Left lung (tissue), 10 donors: Measurements from ENCODE around the gene WLS. TPM values are rescaled to one million over a fixed set of nuclear protein-coding genes. Genes with fewer than 3 reads are reported as not detected.
A peak's percentile ranks its signal among the peaks of the same experiment; 100 is the strongest.

Experiments
- ATAC-seq: fragments of 200-7000 bp; cut with Tn5 transposase; one replicate; pipeline ENCODE4 v1.9.1; 2020; ENCODE audit warnings: moderate library complexity
- DNase-seq, 4 donors: peaks; one replicate each; pipeline ENCODE4 v3.0.0-alpha.2; 2013 to 2020
- H3K27ac ChIP-seq, 2 donors: fragments of 200-600 bp; sonication (generic) in 1 of 2; one replicate each; pipeline versions ENCODE4 v1.5.0 to v1.8.0; 2020 to 2021
- H3K27me3 ChIP-seq, 2 donors: fragments of 200-600 bp; sonication (generic) in 1 of 2; one replicate each; pipeline versions ENCODE4 v1.5.0 to v1.8.0; 2020 to 2021
- H3K36me3 ChIP-seq, 2 donors: fragments of 200-600 bp; sonication (generic) in 1 of 2; one replicate each; pipeline versions ENCODE4 v1.5.0 to v1.8.0; 2020 to 2021
- H3K4me1 ChIP-seq, 2 donors: fragments of 200-600 bp; one replicate each; pipeline ENCODE4 v1.8.0; 2021
- H3K4me3 ChIP-seq, 2 donors: fragments of 200-600 bp; sonication (generic) in 1 of 2; one replicate each; pipeline versions ENCODE4 v1.5.0 to v1.8.0; 2020 to 2021; ENCODE audit warnings: mild to moderate bottlenecking in 1 of 2
- H3K9me3 ChIP-seq, 2 donors: fragments of 200-600 bp; sonication (generic) in 1 of 2; one replicate each; pipeline versions ENCODE4 v1.5.0 to v1.8.0; 2020 to 2021
- intact Hi-C, 2 donors: fragments of 100-400 bp; cut with DNase I; formaldehyde crosslinking; loops; one replicate each; pipeline versions ENCODE4 v1.11.2 to v1.14.2; 2022
- polyA plus RNA-seq, 6 donors: library from polyadenylated mRNA; unstranded; fragments of 120-200 nt; gene quantifications; one replicate each; pipeline ENCODE4 v1.2.1, GENCODE V29; 2013; ENCODE audit not compliant: insufficient read length in 6 of 6
- total RNA-seq, 2 donors: library from RNA; stranded (reverse); fragmentation: NEBNext Ultra II Directional; extraction: Animal tissue kit (Norgen Biotek cat#: 25700); gene quantifications; one replicate each; pipeline ENCODE4 v1.2.1, GENCODE V29; 2021
- TF ChIP-seq, protein P1 (sequence below), 2 donors: fragments of 200-600 bp; sonication (generic) in 1 of 2; IDR thresholded peaks; one replicate each; pipeline versions ENCODE4 v1.5.0 to v1.8.0; 2021; ENCODE audit warnings: antibody characterized with exemption in 2 of 2
- donor health status: DM: no; HTN: yes; CAD: no.
- donor health status: DM: no; HTN: no; CAD: no.

WLS gene
- total and polyA plus RNA-seq, 8 donors: 85.7 to 176 (median 137) TPM

DNA sequence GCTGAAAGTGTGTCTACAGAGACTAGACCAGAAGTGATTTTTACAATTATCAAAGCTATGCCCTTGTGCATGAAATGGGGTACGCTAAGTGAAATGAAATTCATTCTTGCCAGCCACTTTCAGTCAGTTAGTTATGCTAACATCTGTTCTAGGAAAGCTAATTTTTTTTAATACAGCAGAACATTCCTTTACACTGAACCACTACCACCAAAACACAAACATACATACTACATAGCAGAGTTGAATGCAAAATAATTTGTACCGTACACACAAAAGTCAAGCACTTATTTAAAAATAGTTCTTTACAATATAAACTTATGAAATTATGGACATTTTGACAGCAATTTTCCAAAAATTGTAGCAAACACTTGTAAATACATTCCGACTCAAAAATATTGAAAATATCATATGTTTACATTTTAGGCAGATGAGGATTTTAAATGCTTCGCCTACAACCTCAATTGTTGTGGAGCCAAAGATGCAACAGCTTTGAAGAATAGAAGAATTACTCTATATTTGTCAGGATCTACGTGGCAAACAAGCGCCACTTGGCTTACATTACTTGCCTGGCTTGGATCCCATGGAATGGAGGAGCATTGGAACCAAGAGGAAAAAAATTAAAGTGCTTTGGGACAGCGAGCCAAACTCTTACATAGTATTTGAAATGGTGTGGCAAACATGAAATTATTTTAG, 30.6 kb downstream of the WLS start:
- no peaks in the 10 kb centered on the region for H3K36me3 ChIP-seq
- H3K27ac ChIP-seq: no peak overlapping the region
- H3K27me3 ChIP-seq: no peaks in the 10 kb centered on the region
- ATAC-seq (peak; percentile 9), DNase-seq (peak in 1 of 4 donors; percentile 58)
- TF ChIP-seq, protein P1, sequence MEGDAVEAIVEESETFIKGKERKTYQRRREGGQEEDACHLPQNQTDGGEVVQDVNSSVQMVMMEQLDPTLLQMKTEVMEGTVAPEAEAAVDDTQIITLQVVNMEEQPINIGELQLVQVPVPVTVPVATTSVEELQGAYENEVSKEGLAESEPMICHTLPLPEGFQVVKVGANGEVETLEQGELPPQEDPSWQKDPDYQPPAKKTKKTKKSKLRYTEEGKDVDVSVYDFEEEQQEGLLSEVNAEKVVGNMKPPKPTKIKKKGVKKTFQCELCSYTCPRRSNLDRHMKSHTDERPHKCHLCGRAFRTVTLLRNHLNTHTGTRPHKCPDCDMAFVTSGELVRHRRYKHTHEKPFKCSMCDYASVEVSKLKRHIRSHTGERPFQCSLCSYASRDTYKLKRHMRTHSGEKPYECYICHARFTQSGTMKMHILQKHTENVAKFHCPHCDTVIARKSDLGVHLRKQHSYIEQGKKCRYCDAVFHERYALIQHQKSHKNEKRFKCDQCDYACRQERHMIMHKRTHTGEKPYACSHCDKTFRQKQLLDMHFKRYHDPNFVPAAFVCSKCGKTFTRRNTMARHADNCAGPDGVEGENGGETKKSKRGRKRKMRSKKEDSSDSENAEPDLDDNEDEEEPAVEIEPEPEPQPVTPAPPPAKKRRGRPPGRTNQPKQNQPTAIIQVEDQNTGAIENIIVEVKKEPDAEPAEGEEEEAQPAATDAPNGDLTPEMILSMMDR (IDR thresholded peaks at IDR 0.05): no peak
- no peak overlapping the region for H3K4me3 ChIP-seq
- intact Hi-C loops: no loop called here
- peaks cover 8 to 26% of the 10 kb centered on the region in 2 donors for H3K4me1 ChIP-seq
- no peaks in the 10 kb centered on the region for H3K9me3 ChIP-seq

DNA sequence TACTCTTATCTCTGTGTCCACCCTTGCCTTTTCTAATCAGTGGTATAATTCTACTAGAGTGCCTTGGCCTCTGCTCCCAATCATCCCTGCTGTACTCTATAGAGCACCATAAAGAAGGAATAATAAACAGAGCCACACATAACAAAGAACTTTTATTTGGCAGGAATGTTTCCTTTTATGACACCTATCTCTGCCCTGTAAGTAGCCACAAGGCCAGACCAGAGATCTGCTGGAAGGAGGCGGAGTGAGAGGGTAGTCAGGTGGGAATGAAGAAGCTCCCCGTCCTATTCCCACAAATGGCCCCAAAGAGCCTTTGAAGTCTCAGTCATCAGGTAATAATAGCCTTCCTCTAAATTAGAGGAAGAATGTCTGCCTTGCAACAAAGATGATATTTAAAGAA, 32.7 kb downstream of the WLS start:
- no peak overlapping the region for H3K27ac ChIP-seq
- DNase-seq (no peak), ATAC-seq (no peak)
- H3K4me1 ChIP-seq: peaks cover 8 to 21% of the 10 kb centered on the region in 2 donors
- no peaks in the 10 kb centered on the region for H3K36me3 ChIP-seq
- no peak overlapping the region for H3K4me3 ChIP-seq
- no peaks in the 10 kb centered on the region for H3K9me3 ChIP-seq
- intact Hi-C loops: no loop called here
- no peaks in the 10 kb centered on the region for H3K27me3 ChIP-seq
- TF ChIP-seq, protein P1 (IDR thresholded peaks at IDR 0.05): no peak

DNA sequence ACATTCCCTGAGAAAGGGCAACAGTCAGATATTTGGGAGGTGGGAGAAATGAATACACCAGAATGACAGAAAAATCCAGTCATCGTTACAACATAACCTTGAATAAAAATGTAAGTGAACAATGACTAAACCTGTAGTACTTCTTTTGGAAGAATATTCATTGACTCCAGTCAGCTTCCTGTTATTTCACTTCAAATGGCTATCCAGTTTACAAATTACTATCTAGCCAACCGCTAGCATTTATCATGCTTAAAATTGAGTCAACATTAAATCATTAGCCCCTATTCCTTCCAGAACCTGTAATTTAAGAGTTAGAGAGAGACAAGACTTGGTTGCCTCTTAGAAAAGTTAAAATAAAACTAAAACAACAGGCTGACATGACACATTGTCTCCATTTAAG, 33.6 kb downstream of the WLS start:
- ATAC-seq: no peak

DNA sequence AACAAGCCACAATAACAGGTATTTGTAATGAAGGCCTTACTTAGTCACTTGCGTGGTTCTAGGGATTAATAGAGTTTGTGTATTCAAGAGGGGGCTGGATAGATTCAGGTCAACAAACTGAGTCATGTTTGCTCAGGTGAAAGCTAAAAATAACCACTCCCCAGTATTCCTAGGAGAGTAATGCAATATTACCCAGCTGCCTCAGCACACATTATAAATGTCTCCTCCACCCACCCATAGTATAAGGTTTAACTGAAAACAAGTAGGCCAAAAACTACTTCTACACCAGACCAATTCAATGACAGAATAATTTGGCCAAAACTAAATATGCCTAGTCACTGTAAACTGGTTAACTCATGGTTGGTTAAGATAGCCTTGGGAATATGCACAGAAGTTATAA, 34.4 kb downstream of the WLS start:
- H3K9me3 ChIP-seq: no peaks in the 10 kb centered on the region
- no peaks in the 10 kb centered on the region for H3K27me3 ChIP-seq
- peak overlapping the region in 1 of 2 donors; percentile 23 for H3K27ac ChIP-seq
- H3K36me3 ChIP-seq: no peaks in the 10 kb centered on the region
- TF ChIP-seq, protein P1 (IDR thresholded peaks at IDR 0.05): no peak
- ATAC-seq (peak; percentile 91), DNase-seq (no peak)
- intact Hi-C loops: no loop called here
- H3K4me1 ChIP-seq: peaks cover 8 to 21% of the 10 kb centered on the region in 2 donors
- no peak overlapping the region for H3K4me3 ChIP-seq

More for the DNA sequence above, 33.6 kb downstream of the WLS start:
- no peak for DNase-seq
- Histone ChIP-seq H3K4me3 (no peak overlapping the region), H3K36me3 (no peaks in the 10 kb centered on the region), H3K4me1 (peaks cover 8 to 21% of the 10 kb centered on the region in 2 donors), H3K27ac (no peak overlapping the region), H3K27me3 (no peaks in the 10 kb centered on the region), H3K9me3 (no peaks in the 10 kb centered on the region)
- TF ChIP-seq, protein P1 (IDR thresholded peaks at IDR 0.05): no peak
- intact Hi-C loops: no loop called here

DNA sequence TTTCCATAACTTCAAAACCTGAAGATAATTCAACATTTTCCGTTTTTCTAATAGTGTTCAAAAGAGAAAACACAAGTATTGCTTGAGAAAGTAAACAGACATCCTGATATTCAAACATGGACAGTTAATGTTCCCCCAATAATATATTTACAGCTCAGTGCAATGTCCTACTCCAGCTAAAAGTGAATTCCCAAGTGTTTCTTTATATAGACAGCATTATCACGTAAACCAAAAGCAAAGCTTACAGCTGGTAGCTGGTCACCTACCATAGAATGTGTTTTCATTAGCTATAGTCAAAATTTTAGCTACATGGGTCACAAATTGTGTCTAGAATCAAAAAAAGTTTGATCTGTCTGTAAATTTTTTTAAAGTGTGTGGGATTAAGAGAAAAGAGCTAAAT, 34.9 kb downstream of the WLS start:
- intact Hi-C loops: no loop called here
- Histone ChIP-seq H3K27ac (peak overlapping the region in 1 of 2 donors; percentile 23), H3K4me1 (peaks cover 8 to 21% of the 10 kb centered on the region in 2 donors), H3K9me3 (no peaks in the 10 kb centered on the region), H3K4me3 (no peak overlapping the region), H3K27me3 (no peaks in the 10 kb centered on the region), H3K36me3 (no peaks in the 10 kb centered on the region)
- ATAC-seq: peak; percentile 23
- TF ChIP-seq, protein P1 (IDR thresholded peaks at IDR 0.05): no peak
- no peak for DNase-seq
